CD4-positive, alpha-beta T cell treated with Interleukin-4 for 4 hours (primary cell): ENCODE results near the gene FHOD3.

Source experiments
- DNase-seq: peaks from one replicate; pipeline ENCODE4 v3.0.0-alpha.2; 2020

FHOD3 gene

DNA sequence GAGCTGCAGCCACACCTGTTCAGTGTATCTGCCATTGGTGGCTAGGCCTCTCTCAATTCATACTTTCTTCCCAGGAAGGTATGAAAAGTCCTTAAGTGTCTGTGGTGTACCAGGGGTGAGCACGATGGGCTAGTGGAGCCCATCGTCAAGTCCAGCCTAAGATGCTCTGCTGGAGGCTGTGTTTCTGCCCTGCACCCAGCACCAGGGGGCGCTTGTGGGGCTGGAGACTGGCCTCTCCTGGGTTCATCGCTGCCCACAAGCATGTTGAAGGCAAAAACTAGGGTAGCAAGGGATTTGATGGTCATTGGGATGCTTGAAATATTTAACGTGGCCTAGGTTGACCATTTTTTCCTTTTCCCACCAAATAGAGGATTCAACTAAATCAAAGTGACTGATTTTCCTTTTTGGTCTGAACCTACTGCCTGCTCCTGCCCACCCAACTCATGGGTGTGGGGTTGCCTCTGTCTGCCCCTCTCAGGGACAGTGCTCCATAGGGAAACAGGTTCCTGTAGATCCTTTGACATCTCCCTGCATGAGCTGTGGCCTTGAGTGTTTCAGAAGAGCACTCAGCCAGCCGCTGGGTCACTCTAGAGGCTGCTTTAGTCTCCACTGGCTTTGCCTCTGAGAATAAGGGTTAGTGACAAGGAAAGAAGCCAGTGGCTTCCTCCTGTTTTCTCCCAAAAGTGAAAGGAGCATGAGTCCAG, 472.2 kb downstream of the FHOD3 start:
- no peak for DNase-seq

DNA sequence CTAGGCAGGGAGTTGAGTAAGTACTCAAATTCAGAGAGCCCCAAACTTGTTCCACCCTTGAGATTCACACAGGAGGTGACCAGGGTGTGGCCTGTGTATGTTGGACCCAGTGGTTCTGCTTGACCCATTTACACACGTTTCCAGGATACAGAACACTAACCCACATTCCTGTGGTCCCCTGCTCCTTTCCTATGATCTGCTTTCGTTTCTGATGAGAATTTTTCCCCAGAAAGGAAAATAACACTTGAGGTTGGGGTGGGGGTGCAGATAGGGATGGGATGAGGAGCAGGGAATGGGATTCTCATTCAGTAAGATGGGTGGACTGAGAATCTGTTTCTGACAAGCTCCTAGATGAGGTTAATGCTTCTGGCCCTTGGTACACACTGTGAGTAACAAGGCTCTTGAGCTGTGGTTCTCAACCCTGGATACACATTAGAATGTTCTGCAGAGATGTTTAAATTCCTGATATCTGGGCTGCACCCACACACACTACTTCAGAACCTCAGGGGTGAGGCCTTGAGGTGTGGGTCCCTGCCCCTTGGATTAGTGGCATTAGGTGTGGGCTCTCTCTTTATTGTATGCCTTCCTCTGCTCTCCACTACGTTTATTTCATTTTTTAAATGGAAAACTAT, 472.9 kb downstream of the FHOD3 start:
- no peak for DNase-seq

DNA sequence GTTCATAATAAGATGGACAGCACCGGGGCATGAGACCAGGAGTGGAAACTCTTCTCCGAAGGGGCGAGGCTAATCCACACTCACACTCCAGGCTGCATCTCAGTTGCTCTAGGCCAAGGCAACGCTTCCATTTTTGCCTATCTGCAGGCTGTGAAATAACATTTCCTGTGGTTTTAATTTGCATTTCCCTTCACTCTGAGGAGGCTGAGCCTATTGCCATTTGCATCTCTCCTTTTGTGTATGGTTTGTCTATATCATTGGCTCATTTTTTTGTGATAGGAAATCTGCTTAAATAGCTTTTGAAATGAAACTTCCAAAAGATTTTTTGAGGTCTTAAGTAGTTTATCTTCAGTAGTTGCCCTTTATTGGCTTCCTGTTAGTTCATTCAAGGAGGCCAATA, 473.7 kb downstream of the FHOD3 start:
- DNase-seq: no peak

DNA sequence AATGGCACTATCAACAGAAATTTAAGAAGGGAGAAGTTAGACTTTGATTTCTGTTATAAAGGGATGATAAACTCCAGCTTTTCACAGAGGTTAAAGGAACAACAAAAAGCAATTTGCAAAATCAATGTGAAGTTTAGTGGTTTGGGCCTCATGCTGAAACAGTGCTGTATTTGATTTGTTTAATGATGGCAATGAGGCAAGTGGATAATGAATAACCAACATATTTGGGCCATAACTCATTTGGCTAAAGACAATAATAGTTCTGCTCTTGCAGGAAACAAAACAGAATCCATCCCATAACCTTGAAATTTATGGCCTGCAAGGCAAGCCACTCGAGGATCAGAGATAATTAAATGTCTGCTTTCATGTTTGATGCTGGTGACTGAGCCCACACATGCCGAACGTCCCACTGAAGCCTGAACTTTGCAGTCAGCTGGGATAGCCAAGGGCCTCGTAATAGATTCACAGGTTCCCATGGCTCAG, 474.8 kb downstream of the FHOD3 start:
- DNase-seq: no peak

DNA sequence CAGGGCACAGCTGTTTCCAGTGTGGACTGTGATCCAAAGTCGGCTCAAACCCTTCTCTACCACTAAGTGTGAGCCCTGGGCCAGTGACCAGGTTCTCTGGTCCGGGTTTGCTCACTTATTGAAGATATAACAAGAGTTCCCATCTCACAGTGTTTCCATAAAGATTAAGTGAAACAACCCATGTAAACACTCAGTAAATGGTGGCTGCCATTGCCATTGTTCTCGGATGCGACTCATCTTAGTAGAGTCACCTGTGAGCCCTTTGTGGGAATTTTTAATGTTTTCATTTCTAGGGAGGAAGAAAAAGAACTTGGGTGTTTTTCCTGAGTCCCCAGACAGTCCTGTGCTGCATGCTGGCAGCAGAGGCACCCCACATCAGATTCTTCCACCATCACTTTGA, 477.9 kb downstream of the FHOD3 start:
- no peak for DNase-seq

DNA sequence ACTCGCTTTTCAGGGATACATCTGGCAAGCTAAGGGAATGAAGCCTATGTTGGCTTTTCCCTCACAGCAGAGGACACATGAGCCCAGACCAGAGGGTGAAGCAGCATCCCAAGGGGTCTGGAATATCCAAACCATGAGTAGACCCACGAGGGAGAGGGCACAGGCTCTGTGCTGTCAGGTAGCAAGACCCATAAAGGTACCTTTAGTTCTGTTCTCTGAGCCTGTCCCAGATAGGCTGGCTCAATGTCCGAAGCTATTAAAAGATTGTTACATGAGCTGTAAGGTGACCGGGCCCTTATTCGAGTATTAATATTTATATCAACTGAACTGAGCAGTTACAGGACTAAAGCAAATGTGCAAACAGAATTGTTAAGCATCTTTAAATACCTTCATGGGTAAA, 479.1 kb downstream of the FHOD3 start:
- no peak for DNase-seq

DNA sequence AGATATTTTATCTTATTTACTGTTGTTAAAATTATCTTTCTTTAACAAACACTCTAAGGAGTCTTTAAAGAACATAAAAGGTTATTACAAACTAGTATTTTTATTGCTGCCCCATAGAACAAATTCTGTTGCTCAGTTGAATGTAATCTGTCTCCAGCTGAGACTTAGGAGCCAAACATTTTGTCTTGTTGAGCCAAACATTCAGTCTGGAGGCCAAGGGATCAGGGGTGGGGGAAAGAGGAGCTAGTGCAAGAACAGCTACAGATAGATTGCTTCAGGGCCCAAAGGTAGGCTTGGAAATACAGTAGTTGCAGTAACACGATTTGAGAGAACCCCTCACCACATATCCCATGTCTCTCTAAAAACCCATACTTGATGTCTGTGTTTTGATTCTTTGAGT, 480.1 kb downstream of the FHOD3 start:
- no peak for DNase-seq

DNA sequence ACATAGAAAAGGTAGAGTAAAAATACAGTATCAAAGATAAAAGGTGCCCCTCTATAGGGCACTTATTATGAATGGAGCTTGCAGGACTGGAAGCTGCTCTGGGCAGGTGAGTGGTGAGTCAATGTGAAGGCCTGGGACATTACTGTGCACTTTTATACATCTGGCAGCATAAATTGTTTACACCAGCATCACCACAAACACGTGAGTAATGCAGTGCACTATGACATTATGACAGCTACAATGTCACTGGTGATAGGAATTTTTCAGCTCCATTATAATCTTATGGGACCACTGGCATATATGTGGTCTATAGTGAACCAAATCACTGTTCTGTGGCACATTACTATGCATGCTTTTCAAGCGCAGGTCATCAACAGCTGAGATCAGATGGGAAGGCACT, 483.2 kb downstream of the FHOD3 start:
- no peak for DNase-seq

DNA sequence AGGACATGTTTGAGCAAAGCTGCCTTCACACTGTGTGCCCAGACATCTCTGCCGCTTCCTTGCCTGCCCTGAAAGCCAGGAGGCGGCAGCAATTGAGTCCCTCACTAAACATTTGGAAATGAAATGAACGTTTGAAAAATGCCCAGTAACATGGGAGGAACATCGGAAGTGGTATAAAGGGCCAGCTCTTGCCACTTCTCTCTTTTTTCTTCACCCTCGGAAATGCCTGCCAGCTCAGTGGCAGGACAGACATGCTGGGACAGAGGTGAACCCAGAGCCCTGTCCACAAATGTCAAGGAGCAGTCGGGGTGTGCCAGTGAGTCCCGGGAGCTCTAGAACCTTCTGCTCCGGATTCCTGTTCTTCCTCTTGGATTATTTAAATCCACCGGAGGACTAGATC, 485.2 kb downstream of the FHOD3 start:
- DNase-seq: no peak

DNA sequence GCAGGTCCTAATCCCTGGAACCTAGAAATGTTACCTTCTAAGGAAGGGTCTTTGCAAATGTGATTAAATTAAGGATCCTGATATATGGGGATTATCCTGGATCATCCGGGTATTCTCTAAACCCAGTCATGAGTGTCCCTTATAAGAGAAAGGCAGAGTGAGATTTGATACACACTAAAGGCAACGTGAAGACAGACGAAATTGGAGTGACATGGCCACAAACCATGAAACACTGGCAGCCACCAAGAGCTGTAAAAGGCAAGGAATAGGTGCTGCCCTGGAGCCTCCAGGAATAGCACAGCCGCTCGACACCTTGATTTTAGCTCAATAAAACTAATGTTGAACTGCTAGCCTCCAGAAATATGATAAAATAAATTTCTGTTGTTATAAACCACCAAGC, 486.3 kb downstream of the FHOD3 start:
- no peak for DNase-seq

DNA sequence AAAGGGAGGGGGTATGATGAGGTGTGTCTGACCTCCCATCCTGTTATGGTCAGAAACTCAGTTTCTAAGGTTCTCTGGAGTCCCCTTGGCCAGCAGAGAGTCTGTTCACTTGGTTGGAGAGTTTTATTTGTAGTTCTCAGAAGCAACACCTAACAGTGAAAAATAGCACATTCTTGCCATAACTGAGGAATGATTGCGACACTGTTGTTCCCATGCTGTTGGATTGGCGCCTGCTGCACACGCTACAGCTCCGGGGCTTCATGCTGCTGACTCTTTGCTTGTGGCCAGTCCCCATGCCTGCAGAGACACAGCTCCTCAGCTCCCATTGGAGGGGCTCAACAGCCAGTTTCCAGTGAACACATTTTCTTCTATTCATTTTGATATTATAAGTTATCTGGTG, 489.2 kb downstream of the FHOD3 start:
- DNase-seq: no peak

DNA sequence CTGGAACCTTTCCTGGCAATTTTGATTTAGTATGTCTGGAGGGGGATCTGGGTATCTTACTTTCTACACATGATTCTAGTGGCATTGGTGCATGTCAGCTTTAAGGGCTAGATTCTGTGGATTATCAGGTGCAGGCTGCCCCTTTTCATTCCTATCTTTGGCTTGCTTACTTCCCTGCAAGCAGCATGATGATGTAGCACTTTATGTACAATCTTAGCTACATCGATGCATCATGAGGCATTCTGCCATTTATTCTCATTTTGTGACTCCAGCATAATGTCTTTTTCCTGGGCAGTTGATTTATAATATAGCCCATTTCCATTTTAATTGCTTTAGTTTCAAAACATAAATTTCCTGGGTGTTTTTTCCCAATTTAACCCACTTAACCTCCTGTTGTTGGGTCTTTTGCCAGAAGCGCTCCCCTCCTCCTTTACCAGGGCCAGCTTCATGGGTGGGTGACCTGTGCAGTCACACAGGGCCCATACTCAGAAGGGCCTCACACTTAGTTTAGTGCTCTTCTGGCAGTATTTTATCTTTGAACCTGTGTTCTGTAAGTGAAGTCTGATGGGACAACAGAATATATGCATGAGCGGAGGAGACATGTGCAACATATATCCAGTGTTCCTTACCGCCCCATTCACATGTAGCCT, 495.2 kb downstream of the FHOD3 start:
- no peak for DNase-seq

DNA sequence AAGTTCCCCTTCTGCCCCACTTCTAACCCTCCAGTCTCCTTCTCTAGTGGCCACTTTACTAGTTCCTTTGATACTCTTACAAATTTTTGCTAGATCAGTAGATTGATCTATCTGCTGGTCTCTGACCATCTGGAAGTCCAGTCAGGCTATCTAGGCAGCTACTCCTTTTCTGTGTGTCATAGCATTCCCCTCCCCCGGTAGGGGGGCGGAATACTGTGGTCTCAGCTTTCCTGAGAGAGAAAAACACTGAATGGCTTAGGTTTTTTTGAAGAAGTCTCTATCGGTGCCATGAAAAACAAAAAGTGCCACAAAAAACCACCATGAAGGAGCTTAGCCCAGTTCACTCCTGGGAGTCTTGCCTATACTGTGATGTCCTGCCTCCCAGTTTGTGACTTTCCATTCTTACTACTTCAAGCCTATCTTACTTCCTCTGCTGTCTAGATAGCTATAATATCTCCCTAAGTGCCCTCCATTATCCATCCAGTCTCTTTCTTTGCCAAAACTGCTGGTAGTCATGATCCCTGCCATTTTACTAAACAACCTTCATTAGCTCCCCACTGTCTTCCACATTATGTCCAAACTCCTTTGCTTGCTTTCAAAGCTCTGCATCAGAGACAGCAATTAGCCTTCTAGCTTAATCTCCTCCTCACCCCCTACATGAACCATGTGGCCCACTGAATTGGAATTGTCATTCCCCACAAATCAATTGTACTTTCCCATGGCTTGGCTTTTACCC, 501.4 kb downstream of the FHOD3 start:
- no peak for DNase-seq

DNA sequence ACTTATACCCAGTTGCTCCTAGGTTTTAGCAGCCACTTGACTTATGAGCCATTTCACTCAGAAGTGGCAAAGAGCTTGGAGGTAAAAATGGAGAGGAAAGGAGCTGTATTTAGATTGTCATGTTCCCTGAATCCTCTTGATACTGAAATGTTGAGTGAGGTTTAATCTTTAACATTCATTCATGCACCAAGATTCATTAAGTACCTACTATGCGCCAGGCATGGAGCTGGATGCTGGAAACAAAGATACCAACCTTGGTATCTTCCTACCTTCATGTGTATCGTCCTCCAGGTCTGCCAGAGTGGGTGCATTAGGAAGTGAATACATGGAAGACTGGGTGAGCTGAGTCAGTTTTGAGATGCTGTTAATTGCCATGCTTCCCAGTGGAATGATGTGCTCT, 507.6 kb downstream of the FHOD3 start:
- no peak for DNase-seq

DNA sequence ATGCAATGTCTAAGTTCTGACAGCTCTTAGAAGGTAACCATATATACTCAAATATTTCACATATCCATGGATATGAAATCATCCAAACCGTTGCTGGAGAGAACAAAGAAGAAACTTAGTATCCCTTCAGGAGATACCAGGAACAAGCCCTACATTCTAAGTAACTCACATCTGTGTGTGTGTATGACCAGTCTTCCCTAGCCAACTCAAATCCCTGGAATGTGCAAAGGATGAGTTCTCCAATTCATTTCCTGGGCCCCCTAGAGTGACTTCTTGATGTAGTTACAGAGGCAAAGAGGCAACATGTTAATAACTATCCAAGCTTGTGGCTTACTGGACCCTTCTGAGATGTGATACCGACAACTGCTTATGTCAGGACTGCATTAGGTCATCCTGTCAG, 511.2 kb downstream of the FHOD3 start:
- no peak for DNase-seq

DNA sequence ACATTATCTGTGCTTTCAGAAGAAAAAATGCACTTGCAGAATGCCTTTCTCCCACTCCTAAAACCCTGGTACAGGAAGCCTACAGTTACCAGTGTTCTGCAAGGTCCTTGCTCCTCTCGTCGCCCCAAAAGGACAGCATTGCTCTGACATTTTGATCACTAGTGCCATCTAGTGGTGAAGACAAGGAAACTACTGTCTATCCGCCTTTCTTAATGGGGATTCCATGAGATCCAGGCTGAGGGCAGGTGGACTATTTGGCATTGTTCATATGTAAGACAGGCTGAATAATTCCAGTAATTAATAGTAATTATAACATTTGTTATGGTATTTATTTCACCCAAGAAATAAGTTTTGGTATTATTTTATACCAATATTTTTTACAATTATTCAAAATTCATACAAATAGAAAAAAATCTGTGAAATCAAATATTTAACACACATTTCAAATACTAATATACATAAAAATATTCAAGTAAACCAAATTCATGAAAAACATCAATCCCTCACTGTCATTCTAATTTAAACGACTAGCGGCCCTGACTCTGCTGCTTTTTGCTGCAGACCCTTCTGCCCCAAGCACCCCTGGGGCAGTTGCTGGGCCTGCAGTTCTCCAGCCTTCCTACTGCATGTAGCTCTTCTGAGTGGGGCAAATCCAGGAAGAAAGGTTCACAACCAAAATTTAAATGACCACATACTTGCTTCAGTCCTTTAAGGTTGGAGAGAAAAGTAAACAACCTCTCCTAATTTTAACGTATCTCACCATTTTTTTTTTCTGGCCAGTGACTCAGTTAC, 512.3 kb downstream of the FHOD3 start:
- peak; percentile 75 for DNase-seq

DNA sequence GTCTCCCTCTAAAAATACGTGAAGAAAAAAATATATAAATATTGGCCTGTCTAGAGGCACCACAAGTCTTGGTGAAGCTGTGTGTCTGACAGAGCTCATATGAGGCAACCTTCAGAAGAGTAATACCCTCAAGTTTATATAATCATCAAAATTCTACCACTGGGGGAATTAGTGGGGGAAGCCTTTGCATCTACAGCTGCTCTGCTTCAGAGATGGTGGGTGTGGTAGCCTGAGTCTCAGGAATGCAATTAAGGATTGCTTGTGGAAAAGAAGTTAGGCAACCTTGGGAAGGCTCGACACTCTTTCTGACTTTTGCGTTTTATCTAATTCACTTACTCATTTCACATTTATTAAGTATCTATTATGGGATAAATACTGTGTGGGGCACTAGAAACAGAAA, 513.9 kb downstream of the FHOD3 start:
- no peak for DNase-seq

DNA sequence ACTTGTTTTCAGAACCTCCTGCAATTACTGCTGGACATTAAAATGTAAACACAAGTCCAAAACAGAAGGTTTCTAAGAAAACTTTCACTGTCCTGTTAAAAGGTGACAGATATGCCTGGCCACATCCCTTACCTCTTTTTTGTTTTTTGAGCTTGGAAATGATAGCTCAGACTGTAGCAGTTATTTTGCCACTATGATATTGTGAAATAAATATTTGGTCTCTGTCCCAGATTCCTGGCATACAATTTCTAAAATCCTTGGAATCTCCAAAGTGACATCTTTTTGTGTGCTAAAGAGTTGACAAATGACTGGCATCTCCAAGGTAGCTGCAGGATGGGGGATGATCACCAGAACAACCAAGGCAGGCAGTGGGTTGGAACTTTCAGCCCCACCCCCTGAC, 514.4 kb downstream of the FHOD3 start:
- DNase-seq: no peak

DNA sequence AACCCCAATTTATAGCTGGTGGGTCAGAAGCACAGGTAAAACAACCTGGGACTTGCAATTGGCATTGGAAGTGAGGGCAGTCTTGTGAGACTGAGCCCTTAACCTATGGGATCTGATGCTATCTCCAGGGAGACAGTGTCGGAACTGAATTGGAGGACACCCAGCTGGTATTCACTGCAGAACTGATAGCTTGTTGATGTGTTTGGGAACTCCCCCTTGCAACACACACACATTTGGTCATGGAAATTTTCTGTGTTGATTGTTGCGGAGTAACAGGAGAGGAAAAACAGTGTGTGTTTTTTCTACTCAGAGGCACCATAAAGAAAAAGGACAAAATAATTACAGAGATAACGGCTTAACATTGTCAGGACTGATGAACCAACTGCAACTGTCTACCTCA, 515.2 kb downstream of the FHOD3 start:
- DNase-seq: no peak

DNA sequence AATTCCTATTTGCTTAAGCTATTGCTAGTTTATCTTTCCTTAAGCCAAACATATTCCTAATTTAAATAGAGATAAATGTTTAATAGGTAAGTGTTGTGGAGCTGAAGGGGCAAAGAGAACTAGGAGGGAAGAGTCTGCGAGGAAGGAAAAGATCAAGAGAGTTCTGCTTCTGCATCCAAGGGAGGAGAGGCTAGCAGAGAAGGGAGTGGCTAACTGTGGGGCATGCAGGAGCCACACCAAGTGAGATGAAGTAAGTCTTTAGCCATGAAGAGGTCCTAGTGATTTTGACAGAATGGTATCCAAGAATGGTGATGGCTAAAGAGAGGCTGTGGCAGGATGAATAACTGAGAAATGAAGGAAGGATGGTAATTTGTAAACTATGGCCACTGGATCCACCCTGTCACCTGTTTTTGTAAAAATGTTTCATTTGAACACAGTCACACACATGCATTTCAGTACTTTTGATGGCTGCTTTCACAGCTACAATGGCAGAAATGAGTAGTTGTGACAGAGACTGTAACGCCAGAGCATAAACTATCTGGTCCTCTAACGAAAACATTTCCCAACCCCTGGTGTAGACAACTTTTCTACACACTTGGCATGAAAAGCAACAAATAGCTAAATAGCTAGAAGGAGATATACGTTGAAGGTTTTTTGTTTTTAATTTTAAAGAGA, 515.7 kb downstream of the FHOD3 start:
- no peak for DNase-seq

DNA sequence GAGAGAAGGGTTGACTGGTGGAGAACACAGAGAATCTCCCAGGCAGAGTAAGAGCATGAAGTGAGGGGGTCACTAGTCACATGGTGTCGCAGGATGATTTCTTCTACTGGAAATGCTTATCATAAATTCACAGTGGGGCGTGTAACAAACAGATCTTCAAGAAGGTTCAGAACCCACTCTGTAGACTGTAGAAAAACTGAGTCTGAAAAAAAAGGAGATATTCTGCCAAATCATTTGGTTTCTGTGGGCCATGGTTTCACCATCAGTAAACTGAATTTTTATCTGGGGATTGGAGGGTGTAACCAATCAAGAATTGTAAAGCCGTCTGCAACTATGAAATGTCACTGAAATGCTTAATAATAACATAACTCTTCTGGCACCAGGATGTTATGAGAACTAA, 516.3 kb downstream of the FHOD3 start:
- no peak for DNase-seq

DNA sequence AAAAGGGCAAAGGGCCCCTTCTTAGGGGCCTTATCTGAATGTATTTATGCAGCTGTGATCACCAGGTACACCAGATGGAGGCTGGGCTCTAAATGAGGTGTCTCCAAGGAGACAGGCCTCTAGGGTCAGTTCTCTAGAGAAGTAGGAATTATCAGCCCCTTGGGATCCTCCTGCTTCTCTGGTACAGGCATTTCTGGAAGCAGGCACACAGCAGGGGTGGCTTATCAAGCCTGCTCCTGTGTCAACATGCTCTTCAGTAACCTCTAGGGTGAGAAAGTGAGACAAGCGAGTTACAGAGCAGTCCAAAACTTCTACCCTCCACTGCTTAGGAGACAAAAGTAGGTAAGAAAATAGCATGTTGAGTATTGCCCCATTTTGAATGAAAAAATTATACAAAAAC, 517.5 kb downstream of the FHOD3 start:
- no peak for DNase-seq
